Measurements from ENCODE around the gene ELMO1.

Gene ELMO1

DNA sequence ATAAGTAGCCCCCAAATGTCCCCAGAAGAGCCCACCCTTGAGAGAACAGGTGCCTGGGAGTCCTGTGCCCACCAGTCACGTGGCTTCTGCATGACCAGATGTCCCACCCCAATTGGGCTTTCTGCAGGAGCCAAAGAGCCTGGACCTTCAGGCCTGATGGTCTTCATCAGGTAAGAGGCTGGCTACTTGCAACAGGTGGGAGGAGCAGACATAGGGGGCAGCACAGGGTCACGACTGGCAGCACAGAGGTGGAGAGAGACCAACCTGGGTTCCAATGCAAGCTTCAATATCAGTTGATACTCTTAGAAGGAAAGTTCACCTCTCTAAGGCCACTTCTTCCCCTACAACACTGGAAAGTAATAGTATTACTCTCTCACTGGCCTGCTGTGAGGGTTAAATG, 288.0 kb downstream of the ELMO1 start:
- no peaks in the 10 kb centered on the region for H3K9me3 ChIP-seq (ENCODE audit: control insufficient read depth in 2 of 2, low read length in 2 of 2)
- H3K36me3 ChIP-seq (ENCODE audit: control insufficient read depth in 2 of 2, insufficient read depth in 2 of 2, low read length in 2 of 2): no peaks in the 10 kb centered on the region
- no peak overlapping the region for H3K27ac ChIP-seq (ENCODE audit: low read depth in 2 of 2, low read length in 2 of 2)
- no peak overlapping the region for H3K9ac ChIP-seq (ENCODE audit: low read depth in 1 of 2, low read length in 2 of 2)
- H3K27me3 ChIP-seq (ENCODE audit: control insufficient read depth in 2 of 2, insufficient read depth in 2 of 2, low read length in 2 of 2): no peaks in the 10 kb centered on the region
- no peak overlapping the region for H3K4me3 ChIP-seq (ENCODE audit: low read length in 2 of 2)
- H3K4me1 ChIP-seq (ENCODE audit: control insufficient read depth in 2 of 2, insufficient read depth in 2 of 2, low read length in 2 of 2): no peaks in the 10 kb centered on the region

GRCh38 chr7:37153376-37153775, 295.3 kb downstream of the ELMO1 start:
- Histone ChIP-seq H3K9me3 (ENCODE audit: control insufficient read depth in 2 of 2, low read length in 2 of 2) (no peaks in the 10 kb centered on the region), H3K4me3 (ENCODE audit: low read length in 2 of 2) (no peak overlapping the region), H3K9ac (ENCODE audit: low read depth in 1 of 2, low read length in 2 of 2) (no peak overlapping the region), H3K27me3 (ENCODE audit: control insufficient read depth in 2 of 2, insufficient read depth in 2 of 2, low read length in 2 of 2) (no peaks in the 10 kb centered on the region), H3K36me3 (ENCODE audit: control insufficient read depth in 2 of 2, insufficient read depth in 2 of 2, low read length in 2 of 2) (peaks cover 0 to 3% of the 10 kb centered on the region in 2 donors), H3K27ac (ENCODE audit: low read depth in 2 of 2, low read length in 2 of 2) (no peak overlapping the region), H3K4me1 (ENCODE audit: control insufficient read depth in 2 of 2, insufficient read depth in 2 of 2, low read length in 2 of 2) (peaks cover 0 to 3% of the 10 kb centered on the region in 2 donors)

DNA sequence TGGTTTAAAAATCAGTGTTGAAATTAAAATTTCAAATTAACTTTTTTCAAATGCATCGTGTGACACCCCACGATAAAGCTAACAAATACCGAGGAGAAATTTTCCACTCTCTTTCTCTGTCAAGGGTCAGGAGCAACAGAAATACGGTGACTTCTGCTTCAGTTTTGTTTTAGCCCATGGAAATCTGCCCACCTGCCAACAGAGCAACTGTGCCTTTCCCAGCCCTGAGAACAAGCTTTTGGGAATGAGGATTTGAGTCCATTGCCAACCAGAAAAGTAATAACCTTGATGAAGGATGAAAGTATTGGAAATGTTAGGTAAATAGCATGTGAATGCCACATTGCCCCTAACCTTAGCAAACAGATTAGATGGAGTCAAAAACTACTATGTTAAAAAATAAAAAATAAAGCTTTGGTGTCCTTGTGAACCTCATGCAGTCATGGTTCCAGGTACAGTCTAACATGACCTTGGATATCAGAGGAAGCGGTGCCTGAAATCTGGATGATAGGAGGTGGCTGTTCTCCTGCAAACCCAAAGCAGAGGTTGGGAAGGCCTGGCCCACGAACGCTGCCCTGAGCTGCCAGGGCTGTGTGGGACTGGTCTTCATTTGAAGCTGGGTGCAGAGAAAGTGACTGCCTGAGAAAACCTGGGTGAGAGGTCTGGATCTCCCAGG, 296.8 kb downstream of the ELMO1 start:
- Histone ChIP-seq H3K36me3 (ENCODE audit: control insufficient read depth in 2 of 2, insufficient read depth in 2 of 2, low read length in 2 of 2) (peaks cover 0 to 3% of the 10 kb centered on the region in 2 donors), H3K27me3 (ENCODE audit: control insufficient read depth in 2 of 2, insufficient read depth in 2 of 2, low read length in 2 of 2) (no peaks in the 10 kb centered on the region), H3K9ac (ENCODE audit: low read depth in 1 of 2, low read length in 2 of 2) (no peak overlapping the region), H3K27ac (ENCODE audit: low read depth in 2 of 2, low read length in 2 of 2) (no peak overlapping the region), H3K4me1 (ENCODE audit: control insufficient read depth in 2 of 2, insufficient read depth in 2 of 2, low read length in 2 of 2) (peaks cover 0 to 3% of the 10 kb centered on the region in 2 donors), H3K9me3 (ENCODE audit: control insufficient read depth in 2 of 2, low read length in 2 of 2) (no peaks in the 10 kb centered on the region), H3K4me3 (ENCODE audit: low read length in 2 of 2) (no peak overlapping the region)

GRCh38 chr7:37150856-37151255, 297.8 kb downstream of the ELMO1 start:
- Histone ChIP-seq H3K36me3 (ENCODE audit: control insufficient read depth in 2 of 2, insufficient read depth in 2 of 2, low read length in 2 of 2) (peaks cover 0 to 3% of the 10 kb centered on the region in 2 donors), H3K9me3 (ENCODE audit: control insufficient read depth in 2 of 2, low read length in 2 of 2) (no peaks in the 10 kb centered on the region), H3K27me3 (ENCODE audit: control insufficient read depth in 2 of 2, insufficient read depth in 2 of 2, low read length in 2 of 2) (no peaks in the 10 kb centered on the region), H3K9ac (ENCODE audit: low read depth in 1 of 2, low read length in 2 of 2) (no peak overlapping the region), H3K4me3 (ENCODE audit: low read length in 2 of 2) (no peak overlapping the region), H3K27ac (ENCODE audit: low read depth in 2 of 2, low read length in 2 of 2) (no peak overlapping the region), H3K4me1 (ENCODE audit: control insufficient read depth in 2 of 2, insufficient read depth in 2 of 2, low read length in 2 of 2) (peaks cover 0 to 3% of the 10 kb centered on the region in 2 donors)

DNA sequence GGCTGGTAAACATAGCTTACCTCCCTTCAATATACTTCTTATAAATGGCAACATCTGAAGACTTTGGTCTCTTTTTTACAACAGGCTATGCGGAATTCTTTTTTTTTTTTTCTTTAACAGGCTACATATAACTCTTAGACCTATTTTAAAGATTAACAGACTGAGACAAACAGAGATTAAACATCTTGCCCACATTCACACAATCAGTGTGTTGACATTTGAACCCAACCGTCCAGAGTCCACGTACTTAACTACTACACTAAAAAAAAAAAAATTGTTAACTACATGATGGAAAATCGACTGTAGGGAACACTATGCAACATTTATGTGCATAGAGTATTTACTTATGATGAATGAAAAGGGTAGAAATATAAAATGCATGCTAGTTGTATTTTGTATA, 298.5 kb downstream of the ELMO1 start:
- Histone ChIP-seq H3K4me3 (ENCODE audit: low read length in 2 of 2) (no peak overlapping the region), H3K27ac (ENCODE audit: low read depth in 2 of 2, low read length in 2 of 2) (no peak overlapping the region), H3K9me3 (ENCODE audit: control insufficient read depth in 2 of 2, low read length in 2 of 2) (no peaks in the 10 kb centered on the region), H3K36me3 (ENCODE audit: control insufficient read depth in 2 of 2, insufficient read depth in 2 of 2, low read length in 2 of 2) (peaks cover 0 to 3% of the 10 kb centered on the region in 2 donors), H3K9ac (ENCODE audit: low read depth in 1 of 2, low read length in 2 of 2) (no peak overlapping the region), H3K27me3 (ENCODE audit: control insufficient read depth in 2 of 2, insufficient read depth in 2 of 2, low read length in 2 of 2) (no peaks in the 10 kb centered on the region), H3K4me1 (ENCODE audit: control insufficient read depth in 2 of 2, insufficient read depth in 2 of 2, low read length in 2 of 2) (peaks cover 0 to 3% of the 10 kb centered on the region in 2 donors)

DNA sequence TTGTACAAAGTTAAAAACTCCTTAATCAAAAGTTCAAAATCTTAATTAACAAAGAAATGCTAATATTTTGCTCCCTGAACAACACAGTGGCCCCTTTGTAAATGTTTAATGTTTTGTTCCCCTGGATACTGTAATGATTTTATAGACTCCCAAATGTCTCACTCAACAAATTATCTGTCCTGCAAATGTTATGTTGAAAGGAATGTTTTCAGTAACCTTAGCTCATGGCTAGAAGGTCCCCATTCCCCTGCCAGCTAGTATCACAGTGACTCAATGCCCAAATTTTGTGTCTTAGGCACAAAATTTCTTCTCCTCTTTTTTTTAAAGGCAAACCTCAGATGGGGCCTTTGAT, 298.9 kb downstream of the ELMO1 start:
- H3K4me3 ChIP-seq (ENCODE audit: low read length in 2 of 2): no peak overlapping the region
- H3K27ac ChIP-seq (ENCODE audit: low read depth in 2 of 2, low read length in 2 of 2): no peak overlapping the region

DNA sequence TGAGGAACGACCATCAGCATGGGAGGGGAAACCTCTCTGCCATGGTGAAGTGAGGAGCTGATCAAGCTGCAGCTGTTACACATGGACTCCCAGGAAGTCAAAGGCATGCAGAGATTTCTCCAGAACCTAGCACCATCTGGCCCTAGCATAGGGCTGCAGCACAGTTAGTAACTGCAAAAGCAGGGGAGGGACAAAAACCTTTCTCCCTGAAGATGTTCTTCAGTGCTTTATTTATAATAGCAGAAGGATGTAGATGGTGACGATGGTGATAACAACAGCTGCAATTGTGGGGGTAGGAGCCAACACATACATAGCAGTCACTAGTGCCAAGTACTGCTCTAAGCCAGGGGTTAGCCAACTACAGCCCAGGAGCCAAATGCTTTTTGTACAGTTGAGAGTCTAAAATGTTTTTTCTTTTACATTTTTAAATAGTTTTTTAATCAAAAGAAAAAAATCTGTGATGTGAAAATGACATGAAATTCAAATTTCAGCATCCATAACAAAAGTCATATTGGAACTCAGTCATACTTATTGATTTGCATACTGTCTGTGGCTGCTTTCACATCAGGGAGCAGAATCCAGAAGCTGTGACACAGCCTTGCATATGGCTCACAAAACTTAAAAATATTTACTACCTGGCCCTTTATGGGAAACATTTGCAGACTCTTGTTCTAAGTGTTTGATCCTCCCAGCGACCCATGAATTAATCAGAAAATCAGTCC, 299.5 kb downstream of the ELMO1 start:
- Histone ChIP-seq H3K4me1 (ENCODE audit: control insufficient read depth in 2 of 2, insufficient read depth in 2 of 2, low read length in 2 of 2) (peaks cover 0 to 3% of the 10 kb centered on the region in 2 donors), H3K4me3 (ENCODE audit: low read length in 2 of 2) (no peak overlapping the region), H3K9ac (ENCODE audit: low read depth in 1 of 2, low read length in 2 of 2) (no peak overlapping the region), H3K27me3 (ENCODE audit: control insufficient read depth in 2 of 2, insufficient read depth in 2 of 2, low read length in 2 of 2) (no peaks in the 10 kb centered on the region), H3K9me3 (ENCODE audit: control insufficient read depth in 2 of 2, low read length in 2 of 2) (no peaks in the 10 kb centered on the region), H3K36me3 (ENCODE audit: control insufficient read depth in 2 of 2, insufficient read depth in 2 of 2, low read length in 2 of 2) (peaks cover 0 to 3% of the 10 kb centered on the region in 2 donors), H3K27ac (ENCODE audit: low read depth in 2 of 2, low read length in 2 of 2) (no peak overlapping the region)

More for the DNA sequence above, 298.9 kb downstream of the ELMO1 start:
- Histone ChIP-seq H3K4me1 (ENCODE audit: control insufficient read depth in 2 of 2, insufficient read depth in 2 of 2, low read length in 2 of 2) (peaks cover 0 to 3% of the 10 kb centered on the region in 2 donors), H3K9me3 (ENCODE audit: control insufficient read depth in 2 of 2, low read length in 2 of 2) (no peaks in the 10 kb centered on the region), H3K9ac (ENCODE audit: low read depth in 1 of 2, low read length in 2 of 2) (no peak overlapping the region), H3K36me3 (ENCODE audit: control insufficient read depth in 2 of 2, insufficient read depth in 2 of 2, low read length in 2 of 2) (peaks cover 0 to 3% of the 10 kb centered on the region in 2 donors), H3K27me3 (ENCODE audit: control insufficient read depth in 2 of 2, insufficient read depth in 2 of 2, low read length in 2 of 2) (no peaks in the 10 kb centered on the region)

DNA sequence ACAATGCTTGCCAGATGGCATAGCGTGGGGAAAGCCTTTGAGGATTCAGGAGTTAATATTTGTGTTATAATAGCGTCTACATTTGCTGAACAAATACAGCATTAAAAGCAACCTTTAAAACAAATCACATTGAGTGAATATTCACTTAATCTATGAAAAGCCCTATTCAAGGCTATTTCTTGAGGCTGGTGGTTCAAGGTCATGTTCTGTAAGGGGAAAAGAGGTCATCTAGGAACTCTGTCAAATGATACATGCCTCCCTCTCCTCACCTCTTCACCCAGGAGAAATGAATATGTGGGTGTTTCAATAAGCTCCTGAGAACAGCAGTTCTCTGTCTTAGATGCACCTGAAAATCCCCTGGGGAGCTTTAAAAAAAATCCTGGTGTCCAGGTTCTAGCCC, 303.0 kb downstream of the ELMO1 start:
- Histone ChIP-seq H3K4me1 (ENCODE audit: control insufficient read depth in 2 of 2, insufficient read depth in 2 of 2, low read length in 2 of 2) (peaks cover 0 to 3% of the 10 kb centered on the region in 2 donors), H3K9ac (ENCODE audit: low read depth in 1 of 2, low read length in 2 of 2) (no peak overlapping the region), H3K27ac (ENCODE audit: low read depth in 2 of 2, low read length in 2 of 2) (no peak overlapping the region), H3K4me3 (ENCODE audit: low read length in 2 of 2) (no peak overlapping the region), H3K36me3 (ENCODE audit: control insufficient read depth in 2 of 2, insufficient read depth in 2 of 2, low read length in 2 of 2) (no peaks in the 10 kb centered on the region), H3K27me3 (ENCODE audit: control insufficient read depth in 2 of 2, insufficient read depth in 2 of 2, low read length in 2 of 2) (no peaks in the 10 kb centered on the region), H3K9me3 (ENCODE audit: control insufficient read depth in 2 of 2, low read length in 2 of 2) (no peaks in the 10 kb centered on the region)

DNA sequence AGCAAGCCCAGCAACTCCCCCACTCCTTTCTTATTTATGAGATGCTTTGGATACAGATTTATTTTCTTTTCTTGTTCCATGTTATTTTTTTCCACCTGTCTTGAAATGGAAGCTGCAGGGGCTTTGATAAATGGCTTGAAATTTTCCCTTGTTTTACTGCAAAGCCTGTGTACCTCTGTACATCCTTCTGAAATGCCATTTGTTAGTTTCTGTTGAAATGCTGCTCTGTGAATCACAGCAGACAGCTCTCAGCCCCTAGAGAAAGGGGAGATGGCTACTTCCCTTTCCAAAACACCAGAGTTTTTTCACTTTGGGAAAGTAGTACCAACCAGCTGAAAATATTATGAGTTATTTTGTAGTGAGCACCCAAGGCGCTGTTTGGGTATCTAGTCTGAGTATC, 304.2 kb downstream of the ELMO1 start:
- no peaks in the 10 kb centered on the region for H3K27me3 ChIP-seq (ENCODE audit: control insufficient read depth in 2 of 2, insufficient read depth in 2 of 2, low read length in 2 of 2)
- no peak overlapping the region for H3K4me3 ChIP-seq (ENCODE audit: low read length in 2 of 2)
- H3K27ac ChIP-seq (ENCODE audit: low read depth in 2 of 2, low read length in 2 of 2): no peak overlapping the region
- H3K9me3 ChIP-seq (ENCODE audit: control insufficient read depth in 2 of 2, low read length in 2 of 2): no peaks in the 10 kb centered on the region
- no peaks in the 10 kb centered on the region for H3K36me3 ChIP-seq (ENCODE audit: control insufficient read depth in 2 of 2, insufficient read depth in 2 of 2, low read length in 2 of 2)
- H3K9ac ChIP-seq (ENCODE audit: low read depth in 1 of 2, low read length in 2 of 2): no peak overlapping the region
- H3K4me1 ChIP-seq (ENCODE audit: control insufficient read depth in 2 of 2, insufficient read depth in 2 of 2, low read length in 2 of 2): no peaks in the 10 kb centered on the region

- Histone ChIP-seq H3K4me1 (ENCODE audit: control insufficient read depth in 2 of 2, insufficient read depth in 2 of 2, low read length in 2 of 2) (no peaks in the 10 kb centered on the region), H3K27me3 (ENCODE audit: control insufficient read depth in 2 of 2, insufficient read depth in 2 of 2, low read length in 2 of 2) (no peaks in the 10 kb centered on the region), H3K36me3 (ENCODE audit: control insufficient read depth in 2 of 2, insufficient read depth in 2 of 2, low read length in 2 of 2) (no peaks in the 10 kb centered on the region), H3K4me3 (ENCODE audit: low read length in 2 of 2) (no peak overlapping the region), H3K9me3 (ENCODE audit: control insufficient read depth in 2 of 2, low read length in 2 of 2) (no peaks in the 10 kb centered on the region), H3K9ac (ENCODE audit: low read depth in 1 of 2, low read length in 2 of 2) (no peak overlapping the region), H3K27ac (ENCODE audit: low read depth in 2 of 2, low read length in 2 of 2) (no peak overlapping the region)
Measured at GRCh38 chr7:37142958-37143357, 305.7 kb downstream of the ELMO1 start.

Measured in mucosa of rectum (tissue), 2 donors.